ENCODE results near the gene HLA-G.
"Not testable (repeated sequence)": the region's sequence is repeated elsewhere in the genome, so short reads cannot be mapped to it uniquely, and the experiment has no call there.

HLA-G gene

DNA sequence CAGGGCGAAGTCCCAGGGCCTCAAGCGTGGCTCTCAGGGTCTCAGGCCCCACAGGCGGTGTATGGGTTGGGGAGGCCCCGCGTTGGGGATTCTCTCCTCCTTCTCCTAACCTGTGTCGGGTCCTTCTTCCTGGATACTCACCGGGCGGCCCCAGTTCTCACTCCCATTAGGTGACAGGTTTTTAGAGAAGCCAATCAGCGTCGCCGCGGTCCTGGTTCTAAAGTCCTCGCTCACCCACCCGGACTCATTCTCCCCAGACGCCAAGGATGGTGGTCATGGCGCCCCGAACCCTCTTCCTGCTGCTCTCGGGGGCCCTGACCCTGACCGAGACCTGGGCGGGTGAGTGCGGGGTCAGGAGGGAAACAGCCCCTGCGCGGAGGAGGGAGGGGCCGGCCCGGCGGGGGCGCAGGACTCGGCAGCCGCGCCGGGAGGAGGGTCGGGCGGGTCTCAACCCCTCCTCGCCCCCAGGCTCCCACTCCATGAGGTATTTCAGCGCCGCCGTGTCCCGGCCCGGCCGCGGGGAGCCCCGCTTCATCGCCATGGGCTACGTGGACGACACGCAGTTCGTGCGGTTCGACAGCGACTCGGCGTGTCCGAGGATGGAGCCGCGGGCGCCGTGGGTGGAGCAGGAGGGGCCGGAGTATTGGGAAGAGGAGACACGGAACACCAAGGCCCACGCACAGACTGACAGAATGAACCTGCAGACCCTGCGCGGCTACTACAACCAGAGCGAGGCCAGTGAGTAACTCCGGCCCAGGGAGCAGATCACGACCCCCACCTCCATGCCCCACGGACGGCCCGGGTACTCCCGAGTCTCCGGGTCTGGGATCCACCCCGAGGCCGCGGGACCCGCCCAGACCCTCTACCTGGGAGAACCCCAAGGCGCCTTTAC is at the start of gene HLA-G:
Gene HLA-G, plus strand, starts transcription at position 247 of the 892 bp plus-strand sequence. Its CDS starts 20 bp downstream, at position 267.
- peaks cover 9% of the 10 kb centered on the region for H3K4me1 Mint-ChIP-seq (ENCODE audit: low read depth)
- H3K27ac Mint-ChIP-seq: no peak within 1 kb of the TSS
- H3K36me3 Mint-ChIP-seq (ENCODE audit: low read depth): no peaks in the 10 kb centered on the region
- peaks cover 82% of the 10 kb centered on the region for H3K27me3 Mint-ChIP-seq
- H3K9me3 Mint-ChIP-seq: no peaks in the 10 kb centered on the region
- intact Hi-C loops (cut with micrococcal nuclease): no loop called here
- no peak within 1 kb of the TSS for H3K4me3 Mint-ChIP-seq

DNA sequence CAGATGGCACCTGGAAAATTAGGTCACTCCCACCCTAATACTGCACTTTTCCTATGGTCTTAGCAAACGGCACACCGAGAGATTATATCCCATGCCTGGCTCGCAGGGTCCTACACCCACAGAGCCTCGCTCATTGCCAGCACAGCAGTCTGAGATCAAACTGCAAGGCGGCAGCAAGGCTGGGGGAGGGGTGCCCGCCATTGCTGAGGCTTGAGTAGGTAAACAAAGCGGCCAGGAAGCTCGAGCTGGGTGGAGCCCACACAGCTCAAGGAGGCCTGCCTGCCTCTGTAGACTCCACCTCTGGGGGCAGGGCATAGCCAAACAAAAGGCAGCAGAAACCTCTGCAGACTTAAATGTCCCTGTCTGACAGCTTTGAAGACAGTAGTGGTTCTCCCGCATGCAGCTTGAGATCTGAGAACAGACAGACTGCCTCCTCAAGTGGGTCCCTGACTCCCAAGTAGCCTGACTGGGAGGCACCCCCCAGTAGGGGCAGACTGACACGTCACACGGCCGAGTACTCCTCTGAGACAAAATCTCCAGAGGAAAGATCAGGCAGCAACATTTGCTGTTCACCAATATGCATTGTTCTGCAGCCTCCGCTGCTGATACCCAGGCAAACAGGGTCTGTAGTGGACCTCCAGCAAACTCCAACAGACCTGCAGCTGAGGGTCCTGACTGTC is 47.5 kb upstream of the HLA-G start:
- H3K9me3 Mint-ChIP-seq; intact Hi-C loops (cut with micrococcal nuclease); H3K36me3 Mint-ChIP-seq (ENCODE audit: low read depth); H3K27ac Mint-ChIP-seq; H3K4me3 Mint-ChIP-seq; H3K4me1 Mint-ChIP-seq (ENCODE audit: low read depth): not testable (repeated sequence)
- peaks cover 47% of the 10 kb centered on the region for H3K27me3 Mint-ChIP-seq

- peaks cover 10% of the 10 kb centered on the region for H3K9me3 Mint-ChIP-seq
- no peak overlapping the region for H3K27ac Mint-ChIP-seq
- H3K4me3 Mint-ChIP-seq: no peak overlapping the region
- peaks cover 71% of the 10 kb centered on the region for H3K27me3 Mint-ChIP-seq
- no peaks in the 10 kb centered on the region for H3K36me3 Mint-ChIP-seq (ENCODE audit: low read depth)
- peaks cover 23% of the 10 kb centered on the region for H3K4me1 Mint-ChIP-seq (ENCODE audit: low read depth)
- intact Hi-C loops (cut with micrococcal nuclease): no loop called here
These were observed 38.4 kb upstream of the HLA-G start for GRCh38 chr6:29789176-29789575.

DNA sequence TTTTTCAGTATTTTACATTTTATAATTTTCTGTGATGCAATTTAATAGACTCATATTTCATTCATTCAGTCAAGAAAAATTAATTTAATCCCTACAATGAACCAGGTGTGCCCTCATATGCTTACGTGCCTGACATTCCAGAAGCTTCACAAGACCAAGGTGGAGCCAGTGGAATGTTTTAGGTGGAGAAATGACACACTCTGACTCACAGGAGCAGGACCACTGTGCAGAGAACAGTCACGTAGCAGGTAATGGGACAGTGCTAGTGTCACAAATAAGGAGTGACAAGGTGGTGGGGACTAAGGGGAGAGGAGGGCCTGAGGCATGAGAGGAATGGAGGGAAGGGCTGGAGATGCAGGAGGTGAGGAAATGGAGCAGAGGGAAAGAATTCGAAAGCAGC is 37.0 kb upstream of the HLA-G start:
- H3K27me3 Mint-ChIP-seq: peaks cover 71% of the 10 kb centered on the region
- H3K4me3 Mint-ChIP-seq: no peak overlapping the region
- H3K4me1 Mint-ChIP-seq (ENCODE audit: low read depth): peaks cover 23% of the 10 kb centered on the region
- no peak overlapping the region for H3K27ac Mint-ChIP-seq
- peaks cover 10% of the 10 kb centered on the region for H3K9me3 Mint-ChIP-seq
- H3K36me3 Mint-ChIP-seq (ENCODE audit: low read depth): no peaks in the 10 kb centered on the region
- intact Hi-C loops (cut with micrococcal nuclease): no loop called here

- Mint-ChIP-seq H3K9me3 (peaks cover 10% of the 10 kb centered on the region), H3K4me1 (ENCODE audit: low read depth) (peaks cover 23% of the 10 kb centered on the region), H3K27me3 (peaks cover 74% of the 10 kb centered on the region), H3K36me3 (ENCODE audit: low read depth) (no peaks in the 10 kb centered on the region), H3K4me3 (no peak overlapping the region), H3K27ac (no peak overlapping the region)
- intact Hi-C loops (cut with micrococcal nuclease): no loop called here
These were observed 36.5 kb upstream of the HLA-G start for GRCh38 chr6:29791162-29791561.

GRCh38 chr6:29791786-29792122 is 35.9 kb upstream of the HLA-G start:
- H3K36me3 Mint-ChIP-seq (ENCODE audit: low read depth): no peaks in the 10 kb centered on the region
- peak overlapping the region; percentile 78 for H3K4me3 Mint-ChIP-seq
- H3K27ac Mint-ChIP-seq: peak overlapping the region; percentile 53
- peaks cover 10% of the 10 kb centered on the region for H3K9me3 Mint-ChIP-seq
- H3K27me3 Mint-ChIP-seq: peaks cover 76% of the 10 kb centered on the region
- intact Hi-C loops (cut with micrococcal nuclease): no loop called here
- H3K4me1 Mint-ChIP-seq (ENCODE audit: low read depth): peaks cover 23% of the 10 kb centered on the region

- Mint-ChIP-seq H3K36me3 (ENCODE audit: low read depth) (no peaks in the 10 kb centered on the region), H3K27me3 (peaks cover 71% of the 10 kb centered on the region), H3K4me1 (ENCODE audit: low read depth) (peaks cover 27% of the 10 kb centered on the region), H3K27ac (peak overlapping the region; percentile 53), H3K4me3 (peak overlapping the region; percentile 78), H3K9me3 (peaks cover 10% of the 10 kb centered on the region)
- intact Hi-C loops (cut with micrococcal nuclease): no loop called here
These were observed 35.2 kb upstream of the HLA-G start for GRCh38 chr6:29792123-29793035.

DNA sequence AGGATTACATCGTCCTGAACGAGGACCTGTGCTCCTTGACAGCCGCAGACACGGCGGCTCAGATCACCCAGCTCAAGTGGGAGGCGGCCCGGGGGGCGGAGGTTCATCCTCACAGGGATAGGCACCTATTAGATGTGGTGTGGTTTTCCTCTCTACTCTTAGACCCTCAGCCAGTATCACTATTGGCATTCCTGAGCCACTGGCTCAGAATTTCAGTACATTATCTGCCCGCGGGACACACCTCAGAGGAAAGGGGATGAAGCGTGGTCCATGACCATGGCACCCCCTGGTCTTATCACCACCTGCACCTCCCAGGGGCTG is 34.6 kb upstream of the HLA-G start:
- Mint-ChIP-seq H3K4me1 (ENCODE audit: low read depth) (peaks cover 28% of the 10 kb centered on the region), H3K27me3 (peaks cover 66% of the 10 kb centered on the region), H3K9me3 (peaks cover 10% of the 10 kb centered on the region), H3K4me3 (peak overlapping the region; percentile 78), H3K36me3 (ENCODE audit: low read depth) (no peaks in the 10 kb centered on the region), H3K27ac (no peak overlapping the region)
- intact Hi-C loops (cut with micrococcal nuclease): no loop called here

GRCh38 chr6:29793796-29794195 is 33.8 kb upstream of the HLA-G start:
- H3K27ac Mint-ChIP-seq: no peak overlapping the region
- H3K27me3 Mint-ChIP-seq: peaks cover 62% of the 10 kb centered on the region
- H3K4me1 Mint-ChIP-seq (ENCODE audit: low read depth): peaks cover 28% of the 10 kb centered on the region
- H3K4me3 Mint-ChIP-seq: no peak overlapping the region
- intact Hi-C loops (cut with micrococcal nuclease): no loop called here
- peaks cover 4% of the 10 kb centered on the region for H3K9me3 Mint-ChIP-seq
- no peaks in the 10 kb centered on the region for H3K36me3 Mint-ChIP-seq (ENCODE audit: low read depth)

GRCh38 chr6:29796026-29796425 is 31.6 kb upstream of the HLA-G start:
- Mint-ChIP-seq H3K9me3 (no peaks in the 10 kb centered on the region), H3K27me3 (peaks cover 48% of the 10 kb centered on the region), H3K4me1 (ENCODE audit: low read depth) (peaks cover 28% of the 10 kb centered on the region), H3K27ac (no peak overlapping the region), H3K36me3 (ENCODE audit: low read depth) (no peaks in the 10 kb centered on the region), H3K4me3 (no peak overlapping the region)
- intact Hi-C loops (cut with micrococcal nuclease): no loop called here

GRCh38 chr6:29797135-29797534 is 30.5 kb upstream of the HLA-G start:
- peaks cover 41% of the 10 kb centered on the region for H3K27me3 Mint-ChIP-seq
- H3K27ac Mint-ChIP-seq: no peak overlapping the region

GRCh38 chr6:29797966-29798365 is 29.7 kb upstream of the HLA-G start:
- Mint-ChIP-seq H3K4me3 (no peak overlapping the region), H3K9me3 (no peaks in the 10 kb centered on the region), H3K4me1 (ENCODE audit: low read depth) (peaks cover 11% of the 10 kb centered on the region), H3K27ac (no peak overlapping the region), H3K27me3 (peaks cover 38% of the 10 kb centered on the region), H3K36me3 (ENCODE audit: low read depth) (no peaks in the 10 kb centered on the region)
- intact Hi-C loops (cut with micrococcal nuclease): no loop called here

More at GRCh38 chr6:29797135-29797534, 30.5 kb upstream of the HLA-G start:
- H3K4me1 Mint-ChIP-seq (ENCODE audit: low read depth): peaks cover 19% of the 10 kb centered on the region
- intact Hi-C loops (cut with micrococcal nuclease): no loop called here
- no peaks in the 10 kb centered on the region for H3K9me3 Mint-ChIP-seq
- no peak overlapping the region for H3K4me3 Mint-ChIP-seq
- no peaks in the 10 kb centered on the region for H3K36me3 Mint-ChIP-seq (ENCODE audit: low read depth)

DNA sequence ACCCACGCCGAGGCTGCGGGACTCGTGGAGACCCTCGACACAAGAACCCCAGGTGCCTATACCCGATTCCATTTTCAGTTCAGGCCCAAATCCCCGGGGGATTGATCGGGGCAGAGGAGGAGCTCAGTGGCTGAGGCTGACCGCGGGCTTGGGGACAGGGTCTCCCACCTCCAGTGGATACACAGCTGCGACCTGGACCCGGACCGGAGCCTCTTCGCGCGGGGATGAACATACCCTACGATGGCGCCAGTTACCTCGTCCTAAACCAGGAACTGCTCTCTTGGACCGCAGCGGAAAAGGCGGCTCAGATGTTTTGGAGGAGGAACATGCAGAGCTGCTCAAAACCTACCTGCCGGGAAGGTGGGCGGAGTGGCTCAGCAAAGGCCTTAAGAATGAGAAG is 27.4 kb upstream of the HLA-G start:
- Mint-ChIP-seq H3K4me1 (ENCODE audit: low read depth) (peaks cover 5% of the 10 kb centered on the region), H3K4me3 (no peak overlapping the region), H3K27ac (no peak overlapping the region), H3K36me3 (ENCODE audit: low read depth) (no peaks in the 10 kb centered on the region), H3K9me3 (no peaks in the 10 kb centered on the region), H3K27me3 (peaks cover 25% of the 10 kb centered on the region)
- intact Hi-C loops (cut with micrococcal nuclease): no loop called here

DNA sequence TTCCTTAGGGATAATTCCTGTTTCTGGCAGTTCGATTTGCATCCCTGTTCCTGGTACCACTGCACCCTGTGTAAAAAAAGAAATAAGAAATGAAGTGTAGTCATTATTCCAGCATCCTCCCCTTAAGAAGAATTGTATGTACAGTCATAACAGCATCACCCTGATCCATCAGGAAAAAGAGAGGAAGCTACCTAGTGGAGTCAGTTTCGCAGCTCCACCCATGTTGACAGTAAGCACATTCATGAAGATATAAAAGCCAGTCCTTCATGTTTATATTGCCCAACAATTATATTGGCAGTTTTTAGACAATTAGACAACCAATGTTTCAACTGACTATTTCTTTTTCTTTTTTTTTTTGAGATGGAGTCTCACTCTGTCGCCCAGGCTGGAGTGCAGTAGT is 21.2 kb upstream of the HLA-G start:
- H3K4me1 Mint-ChIP-seq (ENCODE audit: low read depth): no peaks in the 10 kb centered on the region
- no peak overlapping the region for H3K27ac Mint-ChIP-seq
- intact Hi-C loops (cut with micrococcal nuclease): no loop called here
- H3K36me3 Mint-ChIP-seq (ENCODE audit: low read depth): no peaks in the 10 kb centered on the region
- H3K9me3 Mint-ChIP-seq: no peaks in the 10 kb centered on the region
- no peak overlapping the region for H3K4me3 Mint-ChIP-seq
- peaks cover 48% of the 10 kb centered on the region for H3K27me3 Mint-ChIP-seq

Measured in dendritic cell treated with granulocyte-macrophage colony-stimulating factor and Interleukin-4, amounts not matched to agents 40 ng/mL and 50 ng/mL, for 4 days (primary cell).